Neural crest cell (in vitro differentiated cells): ENCODE measurements around the gene AKT1. TPM values are rescaled to one million over a fixed set of nuclear protein-coding genes. Genes with fewer than 3 reads are reported as not detected.

Source experiments
- DNase-seq: peaks from one replicate; pipeline ENCODE4 v3.0.0; 2021; ENCODE audit warnings: low read depth, mixed read lengths, low spot score
- H3K27ac Mint-ChIP-seq: one replicate; pipeline ENCODE4 v1.8.0; 2021; ENCODE audit warnings: mild to moderate bottlenecking, mixed read lengths; ENCODE audit not compliant: unreplicated experiment
- H3K27me3 Mint-ChIP-seq: 2 replicates; pipeline ENCODE4 v1.8.0; 2021; ENCODE audit warnings: low read depth, mild to moderate bottlenecking, mixed read lengths
- H3K36me3 Mint-ChIP-seq: 2 replicates; pipeline ENCODE4 v1.8.0; 2021; ENCODE audit warnings: low read depth, mild to moderate bottlenecking, mixed read lengths
- H3K4me1 Mint-ChIP-seq: 2 replicates; pipeline ENCODE4 v1.8.0; 2021; ENCODE audit warnings: mixed read lengths
- H3K4me3 Mint-ChIP-seq: one replicate; pipeline ENCODE4 v1.8.0; 2021; ENCODE audit warnings: mild to moderate bottlenecking, mixed read lengths
- H3K9me3 Mint-ChIP-seq: 2 replicates; pipeline ENCODE4 v1.8.0; 2021; ENCODE audit warnings: mixed read lengths
- CTCF ChIP-seq: fragments of 200-600 bp; sonication (generic); conservative IDR thresholded peaks from 2 replicates; pipeline ENCODE4 v1.5.0; 2021; ENCODE audit warnings: antibody characterized with exemption, mild to moderate bottlenecking
- total RNA-seq: library from RNA; stranded (reverse); gene quantifications from 2 replicates; pipeline ENCODE4 v1.2.1, GENCODE V29; 2021

Gene AKT1
- total RNA-seq, 1 donor from 2014 or later = 191 TPM

- no peak for DNase-seq
- Mint-ChIP-seq H3K36me3 (no peaks in the 10 kb centered on the region), H3K27ac (no peak overlapping the region), H3K9me3 (no peaks in the 10 kb centered on the region), H3K27me3 (peaks cover 6% of the 10 kb centered on the region), H3K4me1 (peaks cover 5% of the 10 kb centered on the region), H3K4me3 (peak overlapping the region; percentile 49)
- peak; percentile 39 for TF ChIP-seq CTCF
These were observed 68.7 kb downstream of the AKT1 start for GRCh38 chr14:104726600-104727451.

DNA sequence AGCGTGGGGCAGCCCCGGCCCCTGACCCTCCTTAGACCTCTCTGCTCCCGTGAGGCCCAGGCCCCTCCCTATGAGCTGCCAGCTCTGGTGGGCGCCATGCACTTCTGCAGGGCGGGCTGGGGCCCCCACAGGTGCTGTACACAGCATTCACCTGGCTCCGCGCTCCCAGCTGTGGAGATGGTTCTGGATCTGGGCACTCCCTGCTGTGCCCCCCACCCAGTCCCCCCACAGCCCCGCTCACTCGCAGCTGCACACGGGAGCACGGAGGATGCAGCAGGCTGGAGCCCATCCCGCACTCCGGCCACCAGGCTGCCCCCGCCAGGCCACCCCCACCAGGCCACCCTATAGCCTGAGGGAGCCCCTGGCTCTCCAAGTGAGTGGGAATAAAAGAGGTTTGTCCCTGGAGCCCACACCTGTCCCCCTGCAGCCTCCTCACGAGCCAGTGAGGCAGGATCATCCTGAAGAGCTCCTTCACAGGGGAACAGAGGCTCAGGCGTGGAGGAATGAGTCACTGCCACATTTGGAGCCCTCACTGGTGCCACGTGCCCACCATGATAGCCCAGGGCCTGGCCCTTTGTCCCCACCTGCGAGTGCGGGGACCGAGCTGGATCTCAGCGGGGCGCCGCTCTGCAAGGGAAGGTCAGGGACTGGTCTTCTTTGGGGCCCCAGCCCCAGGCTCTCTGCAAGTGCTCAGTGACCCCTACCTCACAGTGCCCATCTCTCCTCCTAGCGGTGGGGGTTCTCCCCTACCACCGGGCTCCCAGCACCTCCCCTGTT is 69.6 kb downstream of the AKT1 start:
- peaks cover 9% of the 10 kb centered on the region for H3K4me1 Mint-ChIP-seq
- H3K9me3 Mint-ChIP-seq = no peaks in the 10 kb centered on the region
- no peak for DNase-seq
- TF ChIP-seq CTCF = no peak
- H3K4me3 Mint-ChIP-seq = peak overlapping the region; percentile 86
- no peak overlapping the region for H3K27ac Mint-ChIP-seq
- H3K36me3 Mint-ChIP-seq = no peaks in the 10 kb centered on the region
- peaks cover 6% of the 10 kb centered on the region for H3K27me3 Mint-ChIP-seq

GRCh38 chr14:104724981-104725771 is 70.4 kb downstream of the AKT1 start:
- peak overlapping the region; percentile 86 for H3K4me3 Mint-ChIP-seq
- no peak overlapping the region for H3K27ac Mint-ChIP-seq
- no peaks in the 10 kb centered on the region for H3K36me3 Mint-ChIP-seq
- peak; percentile 40 for DNase-seq
- peaks cover 6% of the 10 kb centered on the region for H3K27me3 Mint-ChIP-seq
- H3K9me3 Mint-ChIP-seq = no peaks in the 10 kb centered on the region
- peak; percentile 27 for TF ChIP-seq CTCF
- H3K4me1 Mint-ChIP-seq = peaks cover 9% of the 10 kb centered on the region

GRCh38 chr14:104724407-104724980 is 71.1 kb downstream of the AKT1 start:
- H3K4me3 Mint-ChIP-seq = no peak overlapping the region
- H3K36me3 Mint-ChIP-seq = no peaks in the 10 kb centered on the region
- H3K9me3 Mint-ChIP-seq = no peaks in the 10 kb centered on the region
- no peak for DNase-seq
- peaks cover 6% of the 10 kb centered on the region for H3K27me3 Mint-ChIP-seq
- TF ChIP-seq CTCF = no peak
- H3K4me1 Mint-ChIP-seq = peaks cover 9% of the 10 kb centered on the region
- no peak overlapping the region for H3K27ac Mint-ChIP-seq
